DMS153 treated with DMSO at 0.1 percent for 48 hours (cell line): Measurements from ENCODE around the gene SPATA31C1.
"Not testable (repeated sequence)": the region's sequence is repeated elsewhere in the genome, so short reads cannot be mapped to it uniquely, and the experiment has no call there.

Source experiments
- DNase-seq: peaks from one replicate; lab custom pipeline; 2025; ENCODE audit not compliant: unreplicated experiment; lab: John Stamatoyannopoulos, UW

The SPATA31C1 gene

DNA sequence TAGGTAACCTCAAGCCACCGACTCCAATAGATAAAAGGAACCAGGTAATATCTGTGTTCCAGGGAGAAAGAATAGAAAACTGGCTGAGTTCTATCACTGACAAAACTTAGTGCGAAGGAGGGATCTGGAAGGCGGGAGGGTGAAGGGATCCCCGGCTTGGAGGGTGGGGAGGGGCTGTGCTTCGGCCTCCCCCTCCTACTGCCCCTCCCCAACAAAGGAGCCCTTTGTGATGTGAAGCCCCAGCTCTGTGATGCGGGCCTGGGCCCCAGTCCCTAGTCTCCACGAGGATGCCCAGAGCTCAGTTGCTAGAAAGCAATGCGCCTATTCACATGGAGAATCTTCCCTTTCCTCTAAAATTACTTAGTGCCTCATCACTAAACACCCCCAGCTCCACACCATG lies at the start of gene SPATA31C1:
Gene SPATA31C1, plus strand, starts transcription at position 301 of the 400 bp plus-strand sequence.
- DNase-seq = not testable (repeated sequence)

DNA sequence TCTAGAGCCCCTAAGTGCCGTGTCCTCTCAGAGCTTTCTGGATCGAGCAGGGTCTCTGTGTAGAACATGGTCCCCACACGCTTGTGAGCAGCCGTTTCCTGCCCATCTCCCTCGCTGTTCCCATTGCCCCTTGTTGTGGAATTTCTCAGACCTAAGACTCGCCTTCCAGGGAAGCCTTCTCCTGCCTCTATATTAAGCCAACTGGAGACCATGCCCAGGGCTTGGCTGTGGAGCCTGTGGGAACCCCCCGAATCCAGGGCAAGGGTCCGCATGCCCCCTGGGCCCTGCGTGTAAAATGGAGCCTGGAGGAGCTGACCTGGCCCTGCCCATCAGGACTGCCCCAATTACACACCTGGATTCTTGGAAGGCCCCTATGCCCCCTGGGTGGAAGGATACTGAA lies 49.6 kb upstream of the SPATA31C1 start:
- DNase-seq = no peak

DNA sequence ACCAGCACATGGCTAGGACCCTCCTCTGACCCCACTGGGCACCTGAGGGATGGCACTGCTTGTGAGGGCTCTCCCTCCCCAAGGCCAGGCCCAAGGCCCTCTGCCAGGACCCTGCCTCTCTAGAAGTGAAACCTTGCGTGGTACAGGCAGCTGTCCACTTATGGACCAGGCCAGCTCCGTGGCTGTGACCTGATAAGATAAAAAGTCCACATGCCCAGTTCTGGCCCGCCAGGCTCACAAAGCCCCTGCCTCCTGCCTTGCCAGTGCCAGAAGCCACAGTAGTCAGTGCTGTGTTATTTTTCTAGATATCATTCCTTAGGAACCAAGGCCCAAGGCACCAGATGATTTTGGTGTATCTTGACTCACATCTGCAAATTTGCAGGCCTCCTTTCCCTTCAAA lies 49.1 kb upstream of the SPATA31C1 start:
- DNase-seq = no peak

DNA sequence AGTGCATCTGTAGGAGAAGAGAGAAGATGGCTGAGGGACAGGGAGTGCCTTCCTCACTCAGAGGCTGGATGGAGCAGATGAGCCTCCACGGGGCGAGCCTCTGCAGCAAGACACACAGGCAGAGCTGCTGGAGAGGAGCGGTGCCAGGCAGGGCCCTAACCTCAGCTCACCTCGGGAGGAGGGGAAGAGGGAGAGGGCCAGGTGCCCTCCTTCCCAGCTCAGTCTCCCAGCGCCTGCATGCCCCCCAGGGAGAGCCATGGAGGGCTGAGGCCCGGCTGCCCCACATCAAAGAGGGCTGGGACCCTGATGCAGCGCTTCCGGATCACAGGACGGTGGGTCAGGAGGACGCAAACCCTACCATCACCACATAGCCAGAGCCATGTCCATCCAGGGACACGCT lies 48.7 kb upstream of the SPATA31C1 start:
- DNase-seq = no peak

DNA sequence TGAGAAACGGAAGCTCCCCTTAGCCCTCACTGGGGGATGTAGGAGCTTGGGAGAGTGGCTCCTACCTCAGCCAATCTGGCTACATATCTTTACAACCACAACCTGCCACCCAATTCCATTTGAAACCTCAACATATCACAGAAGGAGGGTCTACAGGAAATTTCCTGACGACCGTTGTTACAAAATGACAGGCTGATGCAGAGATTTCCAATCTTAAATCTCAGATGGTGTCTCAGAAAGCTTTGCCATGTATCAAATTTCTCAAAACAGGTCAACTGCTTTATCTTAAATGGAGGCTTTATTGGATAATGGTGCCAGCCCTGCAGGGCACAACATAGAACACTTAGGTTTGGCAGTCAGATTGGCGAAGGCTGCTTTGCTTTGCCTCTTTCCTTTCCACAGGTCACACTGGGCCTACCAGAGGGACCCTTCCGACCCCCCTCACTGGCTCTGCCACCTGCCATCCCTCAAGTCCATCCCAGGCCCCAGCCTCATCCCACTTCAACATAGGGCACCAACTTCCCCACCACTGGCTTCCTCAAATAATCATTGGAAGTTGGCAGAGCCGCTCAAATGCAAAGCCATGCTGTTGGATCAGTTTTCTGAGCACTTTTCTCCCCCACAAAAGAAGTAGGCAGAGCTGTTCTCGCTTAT lies 46.2 kb upstream of the SPATA31C1 start:
- DNase-seq = no peak

DNA sequence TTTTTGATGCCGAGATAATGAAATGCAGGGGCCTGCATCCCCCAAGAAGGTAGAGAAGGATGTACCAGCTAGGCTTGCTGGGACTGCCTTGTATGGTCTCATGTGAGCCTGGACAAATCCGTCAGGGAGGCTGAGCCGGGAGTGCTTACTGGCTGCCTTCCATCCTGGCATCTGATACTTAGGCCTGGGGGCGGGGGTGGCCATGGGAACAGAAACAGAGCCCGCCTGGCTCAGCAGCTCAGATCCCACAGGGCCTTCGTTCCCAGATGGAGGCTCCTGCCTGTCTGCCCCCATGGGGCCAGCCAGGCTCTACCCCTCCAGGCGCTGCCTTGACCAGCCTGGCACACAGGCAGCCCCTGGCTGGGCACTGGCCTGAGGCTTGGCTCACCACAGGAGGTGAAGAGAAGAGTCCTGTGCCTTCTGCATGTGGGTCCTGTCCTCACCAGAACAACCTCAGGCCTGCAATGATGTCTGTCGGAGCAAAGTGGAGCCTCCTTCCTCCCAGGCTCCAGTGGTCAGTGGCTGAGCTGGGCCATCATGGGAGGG lies 45.6 kb upstream of the SPATA31C1 start:
- no peak for DNase-seq

DNA sequence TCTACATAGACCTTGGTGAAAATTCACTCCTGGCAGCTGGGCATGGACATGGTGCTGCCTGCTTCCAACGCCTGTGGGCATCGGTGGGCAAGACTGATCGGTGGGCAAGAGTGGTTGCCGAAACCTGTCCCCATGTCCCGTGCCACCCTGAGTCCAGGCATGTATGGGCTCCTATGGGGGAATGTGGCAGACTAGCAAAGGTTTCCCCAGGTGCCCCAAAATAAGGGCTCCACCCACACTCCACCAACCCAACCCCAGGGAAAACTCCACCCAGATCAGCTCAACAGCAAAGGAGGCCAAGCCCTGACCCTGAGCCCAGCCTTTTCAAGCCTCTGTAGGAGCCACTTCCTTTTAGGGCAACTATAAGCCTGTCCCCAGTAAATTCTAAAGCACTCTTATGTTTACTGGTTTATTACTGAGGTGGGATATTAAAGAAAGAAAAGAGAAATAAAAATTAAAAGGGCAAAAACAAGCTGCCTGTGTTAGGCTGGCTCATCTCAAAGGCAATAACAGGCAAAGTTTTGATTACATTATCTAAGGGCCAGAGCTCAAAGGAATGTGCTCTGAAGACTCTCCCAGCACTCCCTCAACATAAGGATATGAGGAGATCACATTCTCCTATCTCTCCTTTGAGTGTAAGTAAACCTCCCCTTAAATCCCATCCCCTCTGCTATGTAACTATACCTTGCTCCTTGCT lies 44.0 kb upstream of the SPATA31C1 start:
- DNase-seq = no peak

DNA sequence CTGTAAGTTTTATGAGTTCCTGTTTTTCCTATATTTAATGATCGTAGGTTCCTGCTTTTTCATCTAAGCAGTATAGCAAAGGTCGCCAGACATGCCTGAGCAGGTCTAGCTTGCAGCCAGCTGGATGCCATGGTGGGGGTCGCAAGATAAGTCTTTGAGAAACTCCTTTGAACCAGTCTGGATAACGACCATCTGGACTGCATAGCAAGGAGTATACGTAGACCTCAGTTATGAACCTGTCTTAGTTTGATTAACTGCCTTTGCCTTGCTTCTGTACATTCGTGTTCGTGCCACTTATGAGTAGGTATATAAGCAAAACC lies 43.5 kb upstream of the SPATA31C1 start:
- no peak for DNase-seq

DNA sequence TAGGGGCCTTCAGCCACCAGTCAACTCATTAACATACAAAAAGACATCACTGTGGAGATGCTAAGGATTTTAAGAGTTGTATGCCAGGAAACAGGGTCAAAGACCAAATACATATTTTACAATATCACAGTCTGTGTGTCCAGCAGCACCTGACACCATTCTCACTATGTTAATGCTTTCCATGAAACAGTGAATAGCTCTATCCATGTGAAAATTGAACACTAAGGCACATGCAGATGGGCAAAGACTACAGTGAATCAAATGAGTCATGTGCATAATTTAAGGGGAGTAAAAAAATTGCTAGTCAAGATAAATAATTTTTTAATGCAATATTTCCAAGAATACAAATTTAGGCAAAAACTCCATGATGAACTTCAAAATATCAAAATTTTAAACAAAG lies 42.7 kb upstream of the SPATA31C1 start:
- no peak for DNase-seq

DNA sequence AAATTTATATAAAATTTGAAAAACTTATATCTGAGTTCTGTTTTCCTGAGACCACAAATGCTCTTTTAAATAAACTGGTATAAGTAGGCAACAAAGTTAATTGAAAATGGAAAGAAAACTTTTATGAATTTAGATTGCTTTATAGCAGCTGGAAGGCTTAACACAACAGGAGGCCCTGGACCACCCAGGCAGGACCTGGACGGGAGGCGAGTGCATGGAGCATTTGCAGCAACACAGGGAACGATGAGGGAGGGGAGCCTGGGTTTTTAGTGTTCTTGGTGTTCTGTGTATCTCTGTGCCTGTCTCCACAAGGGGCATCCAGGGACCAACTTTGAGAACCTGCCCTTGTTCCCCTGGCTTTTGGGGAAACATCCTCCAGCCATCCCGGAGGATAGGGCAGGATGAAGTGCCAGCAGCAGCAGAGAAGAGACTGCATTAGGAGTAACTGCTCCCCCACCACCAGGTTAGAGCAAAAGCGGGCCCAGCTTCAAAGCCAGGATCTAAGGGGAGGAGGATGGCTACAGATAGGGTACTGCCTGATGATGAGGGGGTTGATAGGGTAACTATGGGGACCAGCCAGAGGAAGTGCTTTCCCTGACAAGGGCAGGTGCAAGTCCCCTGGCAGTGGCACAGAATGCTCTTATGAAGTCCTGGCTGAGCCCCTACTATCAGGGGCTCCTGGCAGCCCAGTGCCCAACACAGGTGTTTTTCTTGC lies 41.8 kb upstream of the SPATA31C1 start:
- no peak for DNase-seq

DNA sequence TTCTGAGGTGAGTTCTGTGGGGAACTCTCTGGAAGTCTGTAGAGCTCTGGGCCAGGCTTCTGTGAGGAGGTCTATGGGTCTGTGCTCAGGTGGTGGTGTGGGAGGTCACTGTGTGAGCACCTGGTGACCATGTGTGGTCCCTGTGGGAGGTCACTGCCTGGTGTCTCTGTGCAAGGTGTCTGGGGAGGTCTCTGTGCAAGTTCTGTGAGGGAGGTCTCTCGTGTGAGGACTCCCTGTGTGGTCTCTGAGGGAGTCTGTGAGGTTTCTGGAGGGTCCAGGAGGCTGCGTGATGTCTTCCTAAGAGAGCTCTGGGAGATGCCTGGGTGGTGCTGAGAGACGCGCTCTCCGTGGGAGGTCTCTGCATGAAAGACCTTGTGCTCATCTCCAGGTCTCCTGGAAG lies 41.1 kb upstream of the SPATA31C1 start:
- DNase-seq = no peak

DNA sequence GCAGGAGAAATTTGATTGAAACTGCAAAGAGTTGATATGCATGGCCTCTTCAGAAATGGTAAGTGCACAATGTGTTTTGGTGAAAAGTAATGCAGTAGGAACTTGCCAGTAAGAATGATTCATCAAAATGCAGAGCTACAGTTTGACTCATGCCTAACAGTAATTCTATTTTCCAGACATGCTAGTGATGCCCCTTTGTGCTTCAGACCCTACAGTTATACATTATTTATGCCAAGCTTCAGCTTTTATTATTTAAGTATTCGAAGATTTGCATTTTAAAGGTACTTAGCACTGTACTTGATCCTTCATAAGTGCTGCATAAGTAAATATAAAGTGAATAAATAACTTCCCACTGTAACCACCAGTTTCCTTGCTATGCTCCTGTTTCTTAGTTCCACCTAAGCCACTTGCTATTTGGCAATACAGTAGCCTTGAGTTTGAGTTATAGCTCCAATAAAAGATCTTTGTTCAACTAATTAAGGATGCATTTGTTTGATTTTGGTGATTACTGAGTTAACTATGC lies 38.7 kb upstream of the SPATA31C1 start:
- no peak for DNase-seq

DNA sequence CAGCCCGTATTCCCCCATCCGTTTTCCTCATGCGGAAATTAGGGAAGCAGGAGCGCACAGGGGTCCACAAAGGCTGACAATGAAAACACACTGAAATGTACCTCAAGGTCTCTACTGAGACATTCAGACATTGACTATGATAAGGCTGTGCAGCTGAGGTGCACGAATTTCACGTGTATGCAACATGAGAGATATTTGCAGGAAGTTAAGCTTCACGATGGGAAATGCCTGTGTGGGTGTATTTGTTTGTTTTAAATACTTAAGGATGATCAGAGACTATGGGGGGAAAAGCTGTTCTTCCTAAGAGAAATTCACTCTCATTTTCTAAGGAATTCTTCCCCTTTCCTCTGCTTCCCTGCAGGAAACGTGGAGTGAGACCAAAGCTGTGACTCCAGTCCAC lies 37.6 kb upstream of the SPATA31C1 start:
- DNase-seq = no peak

DNA sequence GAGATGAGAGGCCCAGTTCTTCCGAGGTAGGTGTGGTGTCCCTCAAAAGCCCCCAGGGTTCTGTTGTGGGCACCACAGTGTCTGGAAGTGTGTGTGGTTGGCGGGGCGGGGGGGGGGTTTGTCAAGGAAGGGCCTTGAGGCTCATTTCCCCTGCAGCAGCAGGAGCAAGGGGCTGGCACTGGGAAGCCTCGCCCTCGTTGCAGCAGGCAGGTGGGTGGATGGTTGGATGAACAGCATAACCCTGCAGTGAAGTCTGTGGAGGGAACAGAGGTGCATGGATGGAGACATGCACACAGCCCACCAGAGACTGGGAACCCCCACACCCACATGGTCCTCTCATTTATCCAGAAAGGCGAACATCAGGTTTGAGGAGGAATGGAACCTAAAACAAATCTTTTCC lies 37.1 kb upstream of the SPATA31C1 start:
- no peak for DNase-seq

DNA sequence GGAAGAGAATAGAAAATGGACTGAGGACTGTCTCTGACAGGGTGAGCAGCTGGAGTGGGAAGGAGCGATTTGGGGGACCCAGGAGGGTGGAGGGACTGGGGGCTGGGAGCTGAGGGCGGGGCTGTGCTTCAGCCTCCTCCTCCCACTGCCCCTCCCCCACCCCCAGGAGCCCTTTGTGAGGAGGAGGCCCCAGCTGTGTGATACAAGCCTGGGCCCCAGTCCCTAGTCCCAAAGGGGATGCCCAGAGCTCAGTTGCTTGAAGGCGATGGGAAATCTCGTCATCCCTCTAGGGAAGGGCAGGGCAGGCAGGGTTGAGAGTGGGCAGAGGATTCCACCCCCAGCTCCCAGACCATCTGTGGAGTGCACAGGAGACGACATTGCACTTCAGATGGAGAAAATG lies 35.1 kb upstream of the SPATA31C1 start, which contains the start of gene SPATA31E1:
Gene SPATA31E1, plus strand, starts transcription at position 251 of the 400 bp plus-strand sequence. Its CDS starts 15 bp downstream, at position 266.
- DNase-seq = no peak

DNA sequence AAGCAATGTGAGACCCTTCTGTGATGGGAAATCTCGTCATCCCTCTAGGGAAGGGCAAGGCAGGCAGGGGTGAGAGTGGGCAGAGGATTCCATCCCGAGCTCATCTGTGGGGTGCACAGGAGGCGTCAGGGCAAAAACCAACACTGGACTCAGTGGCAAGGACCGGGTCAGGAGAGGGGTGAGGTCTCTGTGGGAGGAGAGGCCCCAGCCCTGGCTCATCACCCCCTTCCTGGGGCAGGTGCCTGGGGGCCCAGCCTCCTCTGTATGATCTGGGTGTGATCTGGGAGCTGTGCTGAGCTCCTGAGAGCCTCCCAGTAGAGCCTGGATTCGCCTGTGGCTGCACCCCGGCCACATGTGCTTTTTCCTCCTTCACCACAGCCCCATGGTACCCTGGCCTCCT lies 34.5 kb upstream of the SPATA31C1 start:
- no peak for DNase-seq

DNA sequence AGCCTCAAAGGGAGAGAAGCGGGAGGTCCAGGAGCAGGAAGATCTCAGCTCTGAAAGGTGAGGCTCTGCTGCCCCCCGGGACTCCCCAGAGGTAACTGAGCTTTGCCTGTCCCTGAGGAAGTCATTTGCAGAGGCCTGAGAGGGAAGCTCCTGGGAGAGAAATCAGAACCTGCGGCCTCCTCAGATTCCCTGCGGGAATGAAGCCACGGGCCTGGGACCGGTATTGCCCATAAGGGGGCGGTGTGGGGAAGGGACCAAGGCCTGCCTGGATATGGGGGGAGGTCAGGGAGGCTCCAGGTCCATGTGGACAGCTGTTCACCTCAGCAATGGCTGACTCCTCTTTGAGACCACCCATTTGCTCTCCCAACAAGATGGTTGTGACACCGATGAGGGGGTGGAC lies 33.8 kb upstream of the SPATA31C1 start:
- DNase-seq = no peak

DNA sequence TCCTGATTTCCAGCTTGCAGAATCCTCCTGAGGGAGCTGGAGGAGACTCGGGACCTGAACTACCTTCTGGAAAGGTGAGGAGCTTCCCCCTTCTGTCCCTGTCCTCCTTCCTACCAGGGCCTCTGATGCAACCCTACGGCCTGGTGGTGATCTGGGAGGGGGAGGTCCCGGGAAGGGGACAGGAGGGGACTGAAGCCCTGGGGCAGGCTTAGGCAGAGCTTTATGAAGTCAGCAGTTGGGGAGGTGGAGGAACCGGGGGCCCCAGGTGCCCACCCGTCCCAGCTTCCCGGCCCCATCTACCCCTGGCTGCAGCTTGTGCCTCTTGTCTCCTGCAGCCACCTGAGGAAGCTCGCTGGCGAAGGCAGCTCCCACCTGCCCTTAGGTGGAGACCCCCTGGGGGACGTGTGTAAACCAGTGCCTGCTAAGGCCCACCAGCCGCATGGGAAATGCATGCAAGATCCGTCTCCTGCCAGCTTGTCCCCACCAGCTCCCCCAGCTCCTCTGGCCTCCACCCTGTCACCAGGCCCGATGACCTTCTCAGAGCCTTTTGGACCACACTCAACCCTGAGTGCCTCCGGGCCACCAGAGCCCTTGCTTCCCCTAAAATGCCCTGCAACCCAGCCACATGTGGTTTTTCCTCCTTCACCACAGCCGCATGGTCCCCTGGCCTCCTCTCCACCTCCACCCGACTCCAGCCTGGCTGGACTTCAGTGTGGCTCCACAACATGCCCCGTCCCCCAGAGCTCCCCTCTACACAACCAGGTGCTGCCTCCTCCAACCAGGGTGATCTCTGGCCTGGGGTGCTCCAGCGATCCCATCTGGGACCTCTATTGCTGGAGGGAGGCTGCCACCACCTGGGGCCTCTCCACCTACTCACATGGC lies 32.9 kb upstream of the SPATA31C1 start:
- DNase-seq = no peak

DNA sequence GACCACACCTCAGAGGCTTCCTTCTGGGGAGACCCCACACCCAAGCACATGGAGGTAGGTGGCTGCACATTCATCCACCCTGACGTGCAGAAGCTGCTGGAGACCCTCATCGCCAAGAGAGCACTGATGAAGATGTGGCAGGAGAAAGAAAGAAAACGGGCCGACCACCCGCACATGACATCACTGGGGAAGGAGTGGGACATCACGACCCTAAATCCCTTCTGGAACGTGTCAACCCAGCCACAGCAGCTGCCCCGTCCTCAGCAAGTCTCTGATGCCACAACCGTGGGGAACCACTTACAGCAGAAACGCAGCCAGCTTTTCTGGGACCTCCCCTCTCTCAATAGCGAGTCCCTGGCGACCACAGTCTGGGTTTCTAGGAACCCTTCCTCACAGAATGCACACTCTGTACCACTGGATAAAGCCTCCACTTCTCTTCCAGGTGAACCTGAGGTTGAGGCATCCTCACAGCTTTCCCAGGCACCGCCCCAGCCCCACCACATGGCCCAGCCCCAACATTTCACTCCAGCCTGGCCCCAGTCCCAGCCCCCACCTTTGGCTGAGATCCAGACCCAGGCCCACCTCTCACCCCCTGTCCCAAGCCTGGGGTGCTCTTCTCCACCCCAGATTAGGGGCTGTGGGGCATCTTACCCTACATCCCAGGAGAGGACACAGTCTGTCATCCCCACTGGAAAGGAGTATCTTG lies 32.1 kb upstream of the SPATA31C1 start:
- no peak for DNase-seq
